SK-N-MC (cell line): ENCODE measurements around the gene CAP1.

ENCODE experiments used
- DNase-seq: peaks from one replicate; pipeline ENCODE4 v3.0.0-alpha.2; 2011; ENCODE audit warnings: low read depth, low spot score
- H3K27ac ChIP-seq: fragments of 200-600 bp; sonication (generic); 2 replicates; pipeline ENCODE4 v1.5.1; 2016; ENCODE audit warnings: mixed run types
- H3K36me3 ChIP-seq: fragments of 200-600 bp; sonication (generic); 2 replicates; pipeline ENCODE4 v1.6.1; 2017; ENCODE audit warnings: antibody characterized with exemption, low read length, mixed read lengths; ENCODE audit not compliant: insufficient read depth
- H3K4me3 ChIP-seq: fragments of 200-600 bp; sonication (generic); 2 replicates; pipeline ENCODE4 v1.5.1; 2016
- H3K9ac ChIP-seq: fragments of 200-600 bp; sonication (generic); 2 replicates; pipeline ENCODE4 v1.8.0; 2017; ENCODE audit warnings: mixed run types, mixed read lengths; ENCODE audit not compliant: insufficient read length
- H3K9me3 ChIP-seq: fragments of 200-600 bp; sonication (generic); 2 replicates; pipeline ENCODE4 v1.6.1; 2017; ENCODE audit warnings: low read depth, mild to moderate bottlenecking, antibody characterized with exemption, low read length, moderate library complexity, mixed read lengths
- EZH2 ChIP-seq: fragments of 200-600 bp; sonication (generic); IDR thresholded peaks from one replicate; pipeline ENCODE4 v1.6.1; 2017; ENCODE audit warnings: antibody characterized with exemption
- FOXP2 ChIP-seq: optimal IDR thresholded peaks from 2 replicates; pipeline ENCODE3; 2011; ENCODE audit warnings: mild to moderate bottlenecking, moderate library complexity; ENCODE audit not compliant: insufficient read depth; ENCODE audit errors: extremely low read length, control extremely low read depth
- POLR2AphosphoS5 ChIP-seq: IDR thresholded peaks from 2 replicates; pipeline ENCODE4 v1.6.1; 2012; ENCODE audit warnings: mild to moderate bottlenecking, low read depth, low read length, borderline replicate concordance

The CAP1 gene

DNA sequence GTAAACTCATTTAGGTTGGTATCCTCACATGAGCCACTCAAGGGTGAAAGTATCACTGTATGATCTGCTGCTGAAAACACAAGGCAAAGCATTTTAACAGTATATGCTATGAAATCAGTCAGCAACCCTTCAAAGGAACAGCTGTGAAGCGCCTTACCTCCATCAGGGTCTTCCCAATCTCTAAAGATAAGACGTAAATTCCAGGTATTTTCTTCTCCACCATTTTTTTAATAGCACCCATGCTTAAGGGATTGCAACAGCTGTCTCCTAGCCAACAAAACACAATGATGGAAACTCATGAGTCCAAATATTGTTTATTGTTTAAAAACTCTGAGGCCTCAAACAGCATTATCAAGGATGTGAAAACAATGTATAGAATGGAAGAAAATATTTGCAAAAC, 51.7 kb downstream of the CAP1 start:
- Histone ChIP-seq H3K9ac (no peak overlapping the region), H3K9me3 (no peaks in the 10 kb centered on the region), H3K4me3 (no peak overlapping the region), H3K36me3 (peaks cover 53% of the 10 kb centered on the region), H3K27ac (no peak overlapping the region)
- TF ChIP-seq FOXP2 (no peak), EZH2 (no peak), POLR2AphosphoS5 (no peak)
- no peak for DNase-seq

DNA sequence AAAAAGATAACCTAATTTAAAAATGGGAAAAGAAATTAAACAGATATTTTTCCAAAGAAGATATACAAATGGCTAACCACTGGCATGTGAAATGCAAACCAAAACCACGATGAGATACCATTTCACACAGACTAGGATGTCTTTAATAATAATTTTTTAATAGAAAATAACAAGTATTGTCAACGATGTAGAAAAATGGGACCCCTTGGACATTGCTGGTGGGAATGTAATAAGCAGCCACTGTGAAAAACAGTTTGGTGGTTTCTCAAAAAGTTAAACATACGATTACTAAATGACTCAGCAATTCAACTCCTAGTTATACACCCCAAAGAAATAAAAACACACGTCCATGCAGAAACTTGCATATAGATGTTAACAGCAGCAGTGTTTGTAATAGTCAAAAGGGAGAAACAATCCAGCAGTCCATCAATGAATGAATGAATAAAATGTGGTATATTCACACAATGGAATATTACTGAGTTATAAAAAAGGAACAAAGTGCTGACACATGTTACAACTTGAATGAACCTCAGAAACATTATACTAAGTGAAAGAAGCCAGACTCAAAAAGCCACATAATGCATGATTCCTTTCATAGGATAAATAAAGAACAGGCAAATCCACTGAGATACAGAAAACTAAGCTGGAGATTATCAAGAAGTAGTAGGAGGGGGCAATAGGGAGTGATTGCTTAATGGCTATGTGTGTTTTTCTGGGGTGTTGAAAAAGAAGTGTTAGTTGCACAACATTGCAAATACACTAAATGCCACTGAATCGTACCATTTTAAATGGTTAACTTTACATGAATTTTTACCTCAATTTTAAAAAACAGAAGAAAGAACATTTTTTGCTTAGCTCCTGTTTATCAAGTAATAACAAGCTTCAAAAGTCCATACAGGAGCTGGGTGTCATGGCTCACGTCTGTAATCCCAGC, 52.4 kb downstream of the CAP1 start:
- DNase-seq = no peak
- TF ChIP-seq FOXP2 (no peak), EZH2 (no peak), POLR2AphosphoS5 (no peak)
- Histone ChIP-seq H3K27ac (no peak overlapping the region), H3K4me3 (no peak overlapping the region), H3K9me3 (no peaks in the 10 kb centered on the region), H3K36me3 (peaks cover 46% of the 10 kb centered on the region), H3K9ac (no peak overlapping the region)

DNA sequence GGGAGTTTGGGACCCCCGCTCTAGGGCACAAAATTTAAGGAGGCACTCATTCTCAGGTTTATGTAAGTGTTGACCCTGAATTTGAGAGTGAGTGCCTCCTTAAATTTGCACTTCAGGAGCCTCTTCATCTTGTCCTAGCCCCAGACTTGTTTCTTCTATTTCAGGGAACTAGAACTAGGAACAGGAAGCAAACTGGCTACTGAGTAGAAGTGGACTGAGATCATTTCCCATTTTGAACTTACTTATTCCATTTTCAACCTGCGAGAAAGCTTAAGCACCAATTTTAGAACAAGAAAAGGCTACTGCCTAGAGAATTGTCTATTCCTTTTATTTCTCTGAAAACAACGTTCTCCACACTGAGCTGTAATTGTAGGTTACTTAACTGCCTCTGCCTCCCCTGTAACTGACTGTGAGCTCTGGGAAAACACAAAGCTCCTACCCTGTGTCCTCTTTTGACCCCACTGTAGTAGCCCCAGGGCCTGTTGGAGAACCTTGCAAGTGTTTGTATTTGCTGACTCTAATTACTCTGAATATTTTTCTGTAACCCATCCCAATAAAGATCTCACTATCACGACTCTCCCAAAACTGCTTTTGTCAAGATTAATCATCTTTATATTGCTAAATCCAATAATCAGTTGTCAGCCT, 54.1 kb downstream of the CAP1 start:
- no peak overlapping the region for H3K4me3 ChIP-seq
- no peak overlapping the region for H3K9ac ChIP-seq
- no peak for TF ChIP-seq EZH2
- TF ChIP-seq FOXP2 = no peak
- no peak for TF ChIP-seq POLR2AphosphoS5
- peaks cover 30% of the 10 kb centered on the region for H3K36me3 ChIP-seq
- H3K9me3 ChIP-seq = no peaks in the 10 kb centered on the region
- H3K27ac ChIP-seq = no peak overlapping the region
- no peak for DNase-seq

DNA sequence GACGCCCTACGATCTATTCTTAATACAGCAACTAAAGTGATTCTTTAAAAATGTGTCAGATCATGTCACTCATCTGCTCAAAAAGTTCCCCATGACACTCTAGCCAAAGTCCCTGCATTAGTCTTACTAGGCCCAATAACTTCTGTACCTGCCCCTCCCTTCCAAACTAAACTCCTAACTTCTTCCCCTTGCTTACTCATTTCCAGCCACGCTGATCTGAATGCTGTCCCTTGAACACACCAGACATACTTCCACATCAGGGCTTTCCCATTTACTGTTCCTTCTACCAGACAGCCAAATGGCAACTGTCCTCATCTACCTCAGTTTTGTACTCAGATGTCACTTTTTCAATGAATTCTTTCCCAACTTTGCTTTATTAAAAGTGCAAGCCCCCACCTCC, 55.3 kb downstream of the CAP1 start:
- Histone ChIP-seq H3K27ac (no peak overlapping the region), H3K36me3 (peaks cover 18% of the 10 kb centered on the region), H3K9ac (no peak overlapping the region), H3K9me3 (no peaks in the 10 kb centered on the region), H3K4me3 (peak overlapping the region; percentile 95; the same call in 1 of the 2 replicates)
- no peak for TF ChIP-seq FOXP2
- TF ChIP-seq EZH2 = no peak
- TF ChIP-seq POLR2AphosphoS5 = no peak
- no peak for DNase-seq

DNA sequence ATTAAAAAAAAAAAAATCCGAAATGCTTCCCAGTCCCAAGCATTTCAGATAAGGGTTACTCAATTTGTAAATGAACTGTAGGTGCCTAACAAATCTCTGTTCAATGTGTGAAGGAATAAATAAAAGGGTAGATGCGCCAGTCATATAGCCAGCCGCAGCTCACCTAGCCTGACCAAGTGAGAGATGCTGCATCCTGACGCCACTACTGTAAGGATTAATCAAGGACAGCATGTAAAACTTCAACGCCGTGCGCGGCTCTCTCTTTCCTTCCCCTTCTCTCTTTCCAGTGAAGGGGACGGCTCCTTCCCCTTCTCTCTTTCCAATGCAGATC, 56.1 kb downstream of the CAP1 start:
- H3K4me3 ChIP-seq = peak overlapping the region; percentile 95
- H3K9ac ChIP-seq = peak overlapping the region; percentile 81
- H3K9me3 ChIP-seq = no peaks in the 10 kb centered on the region
- no peak for TF ChIP-seq FOXP2
- no peak for TF ChIP-seq EZH2
- TF ChIP-seq POLR2AphosphoS5 = no peak
- no peak for DNase-seq
- H3K27ac ChIP-seq = no peak overlapping the region
- H3K36me3 ChIP-seq = peaks cover 12% of the 10 kb centered on the region

DNA sequence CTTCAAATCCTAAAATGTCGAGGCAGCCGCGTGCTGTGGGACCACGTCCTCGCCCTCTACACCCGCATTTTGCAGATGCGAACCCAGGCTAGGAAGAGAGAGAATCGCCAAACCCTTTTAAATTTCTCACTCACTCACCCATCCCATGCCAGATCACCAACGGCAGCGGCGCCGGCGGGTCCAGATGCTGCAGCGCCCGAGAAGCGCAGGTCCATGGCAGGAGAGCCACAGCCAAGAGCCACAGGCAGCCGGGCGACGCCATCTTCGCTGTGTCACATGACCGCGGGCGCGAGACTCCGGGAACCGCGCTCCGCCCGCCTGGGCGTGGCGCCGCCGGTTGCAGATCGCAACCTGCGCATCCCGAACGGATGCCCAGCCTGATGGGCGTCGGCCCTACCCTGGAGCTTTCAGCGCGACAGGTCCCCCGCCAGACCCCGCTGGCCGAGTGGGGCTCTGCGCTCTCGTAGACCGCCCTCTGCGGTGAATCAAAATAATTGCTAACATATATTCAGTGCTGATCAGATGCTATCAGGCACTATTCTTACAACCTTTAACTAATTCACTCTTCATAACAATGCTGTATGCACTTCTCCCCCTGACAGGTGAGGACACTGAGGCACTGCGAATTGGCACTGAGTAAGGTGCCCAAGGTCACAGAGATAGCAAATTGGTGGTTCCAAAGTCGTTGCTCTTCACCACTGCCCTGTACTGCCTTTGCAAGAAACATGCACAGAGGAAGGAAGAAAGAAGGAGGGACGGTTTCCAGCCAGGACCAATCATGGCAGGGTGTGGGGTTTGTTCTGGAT, 56.7 kb downstream of the CAP1 start, which contains the start of gene PPT1:
PPT1 (minus strand) TSS at position 276 of the 806 bp plus-strand sequence; CDS start at position 262, 14 bp downstream.
- DNase-seq = no peak
- Histone ChIP-seq H3K9me3 (no peaks in the 10 kb centered on the region), H3K9ac (peak within 1 kb of the TSS; percentile 81), H3K4me3 (peak within 1 kb of the TSS; percentile 95), H3K36me3 (peaks cover 8% of the 10 kb centered on the region), H3K27ac (no peak within 1 kb of the TSS)
- TF ChIP-seq FOXP2 = no peak
- TF ChIP-seq EZH2 = no peak
- peak; percentile 93 for TF ChIP-seq POLR2AphosphoS5

DNA sequence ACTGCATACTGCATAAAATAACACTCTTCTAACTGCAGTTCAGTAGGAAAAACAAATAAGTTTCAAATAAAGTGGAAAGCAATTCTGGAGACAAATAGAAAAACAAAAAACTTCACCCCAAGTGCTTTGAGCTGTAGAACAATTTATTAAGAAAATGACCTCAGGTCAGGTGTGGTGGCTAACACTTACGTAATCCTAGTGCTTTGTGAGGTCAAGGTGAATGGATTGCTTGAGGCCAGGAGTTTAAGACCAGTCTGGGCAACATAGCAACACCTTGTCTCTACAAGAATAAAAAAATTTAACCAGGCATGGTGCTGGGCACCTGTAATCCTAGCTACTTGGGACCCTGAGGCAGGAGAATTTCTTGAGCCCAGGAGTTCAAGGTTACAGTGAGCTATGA, 61.5 kb downstream of the CAP1 start:
- Histone ChIP-seq H3K9ac (no peak overlapping the region), H3K9me3 (peaks cover 3% of the 10 kb centered on the region; the same call in 1 of the 2 replicates), H3K4me3 (no peak overlapping the region), H3K36me3 (no peaks in the 10 kb centered on the region), H3K27ac (no peak overlapping the region)
- no peak for TF ChIP-seq POLR2AphosphoS5
- TF ChIP-seq FOXP2 = no peak
- TF ChIP-seq EZH2 = no peak
- no peak for DNase-seq

DNA sequence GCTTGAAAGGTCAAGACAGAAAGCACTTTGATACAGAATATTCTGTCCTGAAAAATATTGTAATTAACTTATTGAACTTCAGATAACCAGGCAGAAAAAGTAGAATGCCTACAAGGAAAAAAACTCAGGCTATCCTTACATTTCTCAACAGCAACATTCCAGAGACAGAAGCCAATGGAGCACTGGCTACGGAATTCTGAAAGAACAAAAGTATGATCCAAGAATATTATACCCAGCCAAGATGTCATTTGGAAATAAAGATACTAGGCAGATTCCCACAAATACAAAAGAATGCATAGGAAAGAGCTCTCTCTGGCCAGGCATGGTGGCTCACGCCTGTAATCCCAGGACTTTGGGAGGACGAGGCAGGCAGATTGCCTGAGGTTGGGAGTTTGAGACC, 62.4 kb downstream of the CAP1 start:
- TF ChIP-seq POLR2AphosphoS5 (no peak), EZH2 (no peak)
- Histone ChIP-seq H3K36me3 (no peaks in the 10 kb centered on the region), H3K27ac (no peak overlapping the region), H3K9ac (no peak overlapping the region), H3K9me3 (peaks cover 3% of the 10 kb centered on the region; the same call in 1 of the 2 replicates), H3K4me3 (no peak overlapping the region)
- no peak for DNase-seq
